ENCODE data around the gene CRACR2B.

The CRACR2B gene

DNA sequence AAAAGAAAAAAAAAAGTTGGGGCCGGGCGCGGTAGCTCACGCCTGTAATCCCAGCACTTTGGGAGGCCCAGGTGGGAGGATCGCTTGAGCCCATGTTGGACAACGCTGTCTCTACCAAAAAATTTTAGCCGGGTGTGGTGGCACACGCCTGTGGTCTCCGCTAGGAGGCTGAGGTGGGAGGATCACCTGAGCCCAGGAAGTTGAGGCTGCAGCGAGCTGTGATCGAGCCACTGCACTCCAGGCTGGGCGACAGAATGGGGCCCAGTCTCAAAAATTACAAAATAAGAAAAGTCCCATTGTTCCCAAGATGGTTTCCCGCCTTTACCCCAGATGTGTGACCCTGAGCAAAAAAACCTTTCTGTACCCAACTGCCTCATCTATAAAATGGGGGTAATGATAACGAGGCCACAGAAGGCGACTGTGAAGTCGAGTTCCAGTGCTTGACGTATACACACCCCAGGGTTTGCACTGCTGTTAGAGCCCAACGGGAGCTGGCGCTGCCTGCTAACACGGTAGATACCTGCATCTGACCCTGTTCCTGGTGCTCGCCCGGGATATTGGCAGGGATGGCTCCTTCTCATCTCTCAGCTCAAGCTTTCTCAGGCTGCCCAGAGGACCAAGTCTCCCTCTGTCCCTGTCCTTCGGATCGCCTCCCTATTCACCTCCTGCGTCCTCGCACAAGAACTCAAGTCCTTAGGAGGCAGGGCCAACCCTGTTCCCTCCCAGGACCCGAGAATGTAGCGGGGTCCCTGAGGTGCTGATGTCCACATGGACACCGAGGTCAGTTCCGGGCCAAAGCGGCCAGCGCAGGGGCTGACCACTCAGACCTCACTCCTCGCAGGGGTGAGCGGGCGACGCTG lies 19.1 kb upstream of the CRACR2B start:
- H3K36me3 ChIP-seq (ENCODE audit: control insufficient read depth, insufficient read depth, low read length), result peaks cover 19% of the 10 kb centered on the region
- peaks cover 6% of the 10 kb centered on the region for H3K4me1 ChIP-seq (ENCODE audit: control insufficient read depth, low read depth, low read length)
- H4K8ac ChIP-seq (ENCODE audit: low read depth, low read length), result no peak overlapping the region
- H2AK5ac ChIP-seq (ENCODE audit: low read length), result peak overlapping the region; percentile 90
- peaks cover 33% of the 10 kb centered on the region for H3K79me2 ChIP-seq (ENCODE audit: control insufficient read depth, insufficient read depth, low read length)
- H3K27ac ChIP-seq (ENCODE audit: low read depth, low read length), result peak overlapping the region; percentile 45
- peaks cover 19% of the 10 kb centered on the region for H3K79me1 ChIP-seq (ENCODE audit: low read length)
- WGBS (ENCODE audit: extremely low coverage, insufficient coverage, low lambda C conversion rate), result no CpG with 5 or more reads among the region's 36 CpGs
- H3K23ac ChIP-seq (ENCODE audit: low read length), result no peak overlapping the region
- H3K56ac ChIP-seq (ENCODE audit: low read length), result peak overlapping the region; percentile 100
- peak overlapping the region; percentile 99 for H3K9ac ChIP-seq (ENCODE audit: low read length)
- H3K4ac ChIP-seq (ENCODE audit: low read depth, low read length), result peak overlapping the region; percentile 73
- no peak overlapping the region for H3K18ac ChIP-seq (ENCODE audit: low read length)
- no peak for DNase-seq
- no peak overlapping the region for H2BK120ac ChIP-seq (ENCODE audit: low read depth, low read length)
- peak overlapping the region; percentile 59 for H4K5ac ChIP-seq (ENCODE audit: low read length)
- H3K4me2 ChIP-seq (ENCODE audit: low read length), result peak overlapping the region; percentile 39
- peak overlapping the region; percentile 93 for H3K4me3 ChIP-seq (ENCODE audit: low read length)
- peak overlapping the region; percentile 10 for H2BK5ac ChIP-seq (ENCODE audit: low read length)
- H2BK15ac ChIP-seq (replicated peaks; ENCODE audit: low read depth), result no peak overlapping the region
- H3K27me3 ChIP-seq (ENCODE audit: insufficient read depth, low read length, poor library complexity), result no peaks in the 10 kb centered on the region

DNA sequence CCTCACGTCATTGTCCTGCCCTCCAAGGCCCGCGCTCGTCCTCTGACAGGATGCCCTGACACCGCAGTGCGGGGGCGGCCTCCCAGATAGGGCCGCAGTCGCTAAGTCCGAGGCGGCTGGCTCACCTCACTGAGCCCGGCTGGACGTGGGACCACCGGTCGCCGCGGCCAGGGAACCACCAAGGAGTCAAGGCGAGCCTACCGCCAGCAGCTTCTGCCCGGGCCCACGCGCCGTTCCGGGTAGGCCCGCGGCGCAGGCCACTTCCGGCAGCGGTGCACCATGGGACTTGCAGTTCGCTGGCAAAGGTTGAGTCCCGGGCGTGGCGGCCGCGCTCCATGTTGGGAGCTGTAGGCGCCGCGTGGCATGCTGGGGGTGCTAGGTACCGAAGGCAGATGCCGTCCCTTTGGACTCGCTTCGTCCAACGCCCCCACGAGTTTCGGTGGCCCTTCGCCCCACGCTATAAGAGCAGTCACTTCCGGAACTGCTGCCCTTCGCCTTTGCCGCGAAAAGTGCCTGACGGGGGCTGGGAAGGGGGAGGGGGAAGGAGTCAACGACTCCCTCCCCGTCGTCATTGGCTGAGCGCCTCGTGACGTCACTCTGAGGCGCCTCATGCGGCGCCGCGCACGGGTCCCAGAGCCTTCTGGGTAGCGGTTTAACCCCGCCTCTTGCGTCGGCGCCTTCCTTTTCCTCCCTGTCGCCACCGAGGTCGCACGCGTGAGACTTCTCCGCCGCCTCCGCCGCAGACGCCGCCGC lies 18.3 kb upstream of the CRACR2B start, which contains the start of gene RPLP2:
RPLP2 (plus strand) TSS at position 681 of the 753 bp plus-strand sequence. CDS start 268 bp downstream, outside the sequence.
- DNase-seq, result peak; percentile 98

DNA sequence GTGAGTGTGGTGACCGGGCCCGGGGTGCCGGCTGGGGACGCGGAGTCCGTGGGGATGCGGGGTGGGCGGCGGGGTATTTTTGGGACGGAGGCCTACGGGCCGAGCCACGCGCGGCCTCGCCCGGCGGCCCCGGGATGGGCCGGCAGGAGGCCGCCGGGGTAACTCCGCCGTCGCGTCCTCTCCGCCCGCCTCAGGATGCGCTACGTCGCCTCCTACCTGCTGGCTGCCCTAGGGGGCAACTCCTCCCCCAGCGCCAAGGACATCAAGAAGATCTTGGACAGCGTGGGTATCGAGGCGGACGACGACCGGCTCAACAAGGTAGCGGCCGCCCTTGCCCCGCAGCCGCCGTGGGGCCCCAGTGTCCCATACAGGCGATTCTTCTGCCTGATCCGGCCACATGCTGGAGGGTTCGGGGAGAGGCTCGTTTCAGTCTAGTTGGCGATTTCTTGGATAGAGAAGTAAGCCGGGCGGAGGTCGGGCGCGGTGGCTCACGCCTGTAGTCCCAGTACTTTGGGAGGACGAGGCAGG lies 17.6 kb upstream of the CRACR2B start:
- no peak for DNase-seq
- no peak overlapping the region for H2BK120ac ChIP-seq (ENCODE audit: low read depth, low read length)
- H3K4ac ChIP-seq (ENCODE audit: low read depth, low read length), result peak overlapping the region; percentile 66
- H3K9ac ChIP-seq (ENCODE audit: low read length), result peak overlapping the region; percentile 99
- peaks cover 19% of the 10 kb centered on the region for H3K36me3 ChIP-seq (ENCODE audit: control insufficient read depth, insufficient read depth, low read length)
- H3K27ac ChIP-seq (ENCODE audit: low read depth, low read length), result peak overlapping the region; percentile 29
- peak overlapping the region; percentile 98 for H3K4me3 ChIP-seq (ENCODE audit: low read length)
- H2AK5ac ChIP-seq (ENCODE audit: low read length), result peak overlapping the region; percentile 51
- peaks cover 19% of the 10 kb centered on the region for H3K79me1 ChIP-seq (ENCODE audit: low read length)
- no peaks in the 10 kb centered on the region for H3K27me3 ChIP-seq (ENCODE audit: insufficient read depth, low read length, poor library complexity)
- peak overlapping the region; percentile 100 for H3K56ac ChIP-seq (ENCODE audit: low read length)
- WGBS (ENCODE audit: extremely low coverage, insufficient coverage, low lambda C conversion rate), result no CpG with 5 or more reads among the region's 55 CpGs
- H4K8ac ChIP-seq (ENCODE audit: low read depth, low read length), result no peak overlapping the region
- H3K4me2 ChIP-seq (ENCODE audit: low read length), result peak overlapping the region; percentile 78
- H3K79me2 ChIP-seq (ENCODE audit: control insufficient read depth, insufficient read depth, low read length), result peaks cover 33% of the 10 kb centered on the region
- H3K18ac ChIP-seq (ENCODE audit: low read length), result peak overlapping the region; percentile 8
- no peak overlapping the region for H2BK15ac ChIP-seq (replicated peaks; ENCODE audit: low read depth)
- H4K5ac ChIP-seq (ENCODE audit: low read length), result no peak overlapping the region
- H3K23ac ChIP-seq (ENCODE audit: low read length), result no peak overlapping the region
- H2BK5ac ChIP-seq (ENCODE audit: low read length), result no peak overlapping the region
- H3K4me1 ChIP-seq (ENCODE audit: control insufficient read depth, low read depth, low read length), result peaks cover 3% of the 10 kb centered on the region

More for the DNA sequence above, 18.3 kb upstream of the CRACR2B start, which contains the start of gene RPLP2:
- peaks cover 5% of the 10 kb centered on the region for H3K4me1 ChIP-seq (ENCODE audit: control insufficient read depth, low read depth, low read length)
- no peak within 1 kb of the TSS for H2BK15ac ChIP-seq (replicated peaks; ENCODE audit: low read depth)
- H4K5ac ChIP-seq (ENCODE audit: low read length), result peak within 1 kb of the TSS; percentile 59
- H3K27ac ChIP-seq (ENCODE audit: low read depth, low read length), result peak within 1 kb of the TSS; percentile 89
- H3K27me3 ChIP-seq (ENCODE audit: insufficient read depth, low read length, poor library complexity), result no peaks in the 10 kb centered on the region
- H3K9ac ChIP-seq (ENCODE audit: low read length), result peak within 1 kb of the TSS; percentile 99
- H2AK5ac ChIP-seq (ENCODE audit: low read length), result peak within 1 kb of the TSS; percentile 90
- H3K79me1 ChIP-seq (ENCODE audit: low read length), result peaks cover 19% of the 10 kb centered on the region
- peaks cover 19% of the 10 kb centered on the region for H3K36me3 ChIP-seq (ENCODE audit: control insufficient read depth, insufficient read depth, low read length)
- no peak within 1 kb of the TSS for H4K8ac ChIP-seq (ENCODE audit: low read depth, low read length)
- peak within 1 kb of the TSS; percentile 100 for H3K56ac ChIP-seq (ENCODE audit: low read length)
- no CpG with 5 or more reads among the region's 81 CpGs for WGBS (ENCODE audit: extremely low coverage, insufficient coverage, low lambda C conversion rate)
- H2BK5ac ChIP-seq (ENCODE audit: low read length), result peak within 1 kb of the TSS; percentile 100
- H3K4me3 ChIP-seq (ENCODE audit: low read length), result peak within 1 kb of the TSS; percentile 98
- H3K79me2 ChIP-seq (ENCODE audit: control insufficient read depth, insufficient read depth, low read length), result peaks cover 33% of the 10 kb centered on the region
- peak within 1 kb of the TSS; percentile 73 for H3K4ac ChIP-seq (ENCODE audit: low read depth, low read length)
- no peak within 1 kb of the TSS for H2BK120ac ChIP-seq (ENCODE audit: low read depth, low read length)
- peak within 1 kb of the TSS; percentile 43 for H3K18ac ChIP-seq (ENCODE audit: low read length)
- H3K4me2 ChIP-seq (ENCODE audit: low read length), result peak within 1 kb of the TSS; percentile 78
- H3K23ac ChIP-seq (ENCODE audit: low read length), result peak within 1 kb of the TSS; percentile 90

DNA sequence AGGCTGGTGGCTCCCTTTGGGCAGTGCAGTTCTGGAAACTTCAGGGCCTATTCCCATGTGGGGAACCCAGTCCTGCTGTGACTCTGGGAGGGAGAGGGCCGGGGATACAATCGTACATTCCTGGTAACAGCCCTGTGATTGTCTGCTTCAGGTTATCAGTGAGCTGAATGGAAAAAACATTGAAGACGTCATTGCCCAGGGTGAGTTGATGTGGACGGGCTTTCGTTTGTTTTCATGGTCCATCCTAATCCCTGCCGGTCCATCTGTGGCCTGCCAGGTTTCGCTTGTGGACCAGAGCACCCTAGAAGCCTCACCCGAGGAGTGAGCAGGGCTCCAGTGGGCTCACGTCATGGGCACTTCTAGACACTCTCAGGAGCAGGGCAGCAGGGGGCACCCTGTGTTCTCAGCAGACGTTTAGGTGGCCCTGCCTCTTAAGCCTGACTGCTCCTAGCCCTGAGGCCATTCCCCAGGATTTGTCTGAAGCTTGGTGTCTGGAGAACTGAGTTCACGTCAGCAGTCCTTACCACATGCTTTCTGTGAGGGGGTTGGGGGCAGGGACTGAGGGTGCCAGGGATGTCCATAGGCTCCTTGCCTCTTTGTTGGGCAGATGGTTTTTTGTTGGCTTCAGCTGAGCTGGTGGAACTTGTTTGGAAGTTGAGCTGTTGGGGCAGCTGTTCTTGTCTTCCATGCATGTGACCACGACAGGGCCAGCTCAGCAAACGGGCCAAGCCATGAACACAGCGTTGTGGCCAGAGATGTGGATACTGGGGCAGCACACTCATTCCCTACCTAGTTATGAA lies 16.1 kb upstream of the CRACR2B start:
- DNase-seq, result peak; percentile 47

DNA sequence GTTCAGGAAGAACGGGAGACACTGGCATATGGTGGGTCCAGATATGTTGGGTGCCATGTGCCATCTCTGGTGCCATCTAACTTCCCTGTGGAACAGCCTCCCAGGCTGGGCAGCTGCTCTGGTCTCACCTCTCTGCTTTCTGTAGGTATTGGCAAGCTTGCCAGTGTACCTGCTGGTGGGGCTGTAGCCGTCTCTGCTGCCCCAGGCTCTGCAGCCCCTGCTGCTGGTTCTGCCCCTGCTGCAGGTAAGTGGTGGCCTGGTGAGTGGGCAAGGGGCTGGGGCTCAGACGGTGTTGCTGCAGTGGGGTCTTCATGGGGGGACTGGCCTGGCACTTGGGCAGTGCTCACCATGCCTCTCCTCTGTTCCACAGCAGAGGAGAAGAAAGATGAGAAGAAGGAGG lies 15.3 kb upstream of the CRACR2B start:
- H3K27me3 ChIP-seq (ENCODE audit: insufficient read depth, low read length, poor library complexity), result no peaks in the 10 kb centered on the region
- no peak overlapping the region for H3K4me3 ChIP-seq (ENCODE audit: low read length)
- H3K4me2 ChIP-seq (ENCODE audit: low read length), result no peak overlapping the region
- no peak overlapping the region for H3K4ac ChIP-seq (ENCODE audit: low read depth, low read length)
- peak overlapping the region; percentile 42 for H3K56ac ChIP-seq (ENCODE audit: low read length)
- H3K4me1 ChIP-seq (ENCODE audit: control insufficient read depth, low read depth, low read length), result peaks cover 3% of the 10 kb centered on the region
- H3K79me1 ChIP-seq (ENCODE audit: low read length), result peaks cover 19% of the 10 kb centered on the region
- H3K79me2 ChIP-seq (ENCODE audit: control insufficient read depth, insufficient read depth, low read length), result peaks cover 33% of the 10 kb centered on the region
- H3K23ac ChIP-seq (ENCODE audit: low read length), result no peak overlapping the region
- no peak overlapping the region for H2BK5ac ChIP-seq (ENCODE audit: low read length)
- WGBS (ENCODE audit: extremely low coverage, insufficient coverage, low lambda C conversion rate), result no CpG with 5 or more reads among the region's 3 CpGs
- no peak overlapping the region for H4K8ac ChIP-seq (ENCODE audit: low read depth, low read length)
- H4K5ac ChIP-seq (ENCODE audit: low read length), result no peak overlapping the region
- no peak overlapping the region for H2AK5ac ChIP-seq (ENCODE audit: low read length)
- H3K9ac ChIP-seq (ENCODE audit: low read length), result peak overlapping the region; percentile 99
- H3K18ac ChIP-seq (ENCODE audit: low read length), result no peak overlapping the region
- H3K36me3 ChIP-seq (ENCODE audit: control insufficient read depth, insufficient read depth, low read length), result peaks cover 19% of the 10 kb centered on the region
- no peak overlapping the region for H2BK120ac ChIP-seq (ENCODE audit: low read depth, low read length)
- H2BK15ac ChIP-seq (replicated peaks; ENCODE audit: low read depth), result no peak overlapping the region
- no peak for DNase-seq
- no peak overlapping the region for H3K27ac ChIP-seq (ENCODE audit: low read depth, low read length)

More for the DNA sequence above, 16.1 kb upstream of the CRACR2B start:
- Histone ChIP-seq H3K18ac (ENCODE audit: low read length) (no peak overlapping the region), H3K36me3 (ENCODE audit: control insufficient read depth, insufficient read depth, low read length) (peaks cover 19% of the 10 kb centered on the region), H3K27ac (ENCODE audit: low read depth, low read length) (no peak overlapping the region), H3K4me1 (ENCODE audit: control insufficient read depth, low read depth, low read length) (peaks cover 3% of the 10 kb centered on the region), H3K4me3 (ENCODE audit: low read length) (peak overlapping the region; percentile 98), H3K27me3 (ENCODE audit: insufficient read depth, low read length, poor library complexity) (no peaks in the 10 kb centered on the region), H2AK5ac (ENCODE audit: low read length) (no peak overlapping the region), H4K5ac (ENCODE audit: low read length) (no peak overlapping the region), H2BK120ac (ENCODE audit: low read depth, low read length) (no peak overlapping the region), H3K4me2 (ENCODE audit: low read length) (peak overlapping the region; percentile 78), H4K8ac (ENCODE audit: low read depth, low read length) (no peak overlapping the region), H3K56ac (ENCODE audit: low read length) (peak overlapping the region; percentile 100), H2BK15ac (replicated peaks; ENCODE audit: low read depth) (no peak overlapping the region), H3K79me2 (ENCODE audit: control insufficient read depth, insufficient read depth, low read length) (peaks cover 33% of the 10 kb centered on the region), H3K79me1 (ENCODE audit: low read length) (peaks cover 19% of the 10 kb centered on the region), H3K9ac (ENCODE audit: low read length) (peak overlapping the region; percentile 99), H3K23ac (ENCODE audit: low read length) (no peak overlapping the region), H2BK5ac (ENCODE audit: low read length) (no peak overlapping the region), H3K4ac (ENCODE audit: low read depth, low read length) (no peak overlapping the region)
- WGBS (ENCODE audit: extremely low coverage, insufficient coverage, low lambda C conversion rate), result no CpG with 5 or more reads among the region's 14 CpGs

Data from mesendoderm (in vitro differentiated cells).